GM19193 (cell line): ENCODE measurements around the gene OTUB2.

Experiments
- POLR2A ChIP-seq: IDR thresholded peaks from 4 replicates; pipeline ENCODE4 v1.6.1; 2011; ENCODE audit not compliant: insufficient read depth, insufficient read length; ENCODE audit errors: extremely low read depth

Gene OTUB2

GRCh38 chr14:94079891-94080620 is 53.9 kb downstream of the OTUB2 start:
- no peak for TF ChIP-seq POLR2A

- peak; percentile 97 for TF ChIP-seq POLR2A
Measured at GRCh38 chr14:94080621-94081385, 54.7 kb downstream of the OTUB2 start, which contains the start of the genes DDX24 and IFI27L1. Gene DDX24 (minus strand): TSS chr14:94081202. CDS start chr14:94079742, 1,460 bp downstream. Gene IFI27L1 (plus strand): TSS chr14:94081310. CDS start chr14:94096938, 15,628 bp downstream.

- no peak for TF ChIP-seq POLR2A
Measured at GRCh38 chr14:94081386-94081820, 55.3 kb downstream of the OTUB2 start.

- no peak for TF ChIP-seq POLR2A
Measured at GRCh38 chr14:94087891-94088290, 61.8 kb downstream of the OTUB2 start.

GRCh38 chr14:94088516-94088915 is 62.4 kb downstream of the OTUB2 start:
- TF ChIP-seq POLR2A, result no peak

- no peak for TF ChIP-seq POLR2A
Measured at GRCh38 chr14:94089479-94089878, 63.3 kb downstream of the OTUB2 start.

GRCh38 chr14:94093418-94093817 is 67.3 kb downstream of the OTUB2 start:
- no peak for TF ChIP-seq POLR2A

- TF ChIP-seq POLR2A, result no peak
Measured at GRCh38 chr14:94097091-94097490, 71.0 kb downstream of the OTUB2 start.
